Activated CD4-positive, alpha-beta memory T cell treated with anti-CD3 and anti-CD28 coated beads for 36 hours (primary cell): Measurements from ENCODE around the gene GOLGA7B. TPM values are rescaled to one million over a fixed set of nuclear protein-coding genes. Genes with fewer than 3 reads are reported as not detected.

Source experiments
- CTCF ChIA-PET: fragments of 350-600 bp; sonication (Branson Sonifier 250); formaldehyde crosslinking; loops from one replicate; lab custom pipeline; 2021; ENCODE audit warnings: antibody characterized with exemption, inconsistent platforms; lab: Charles Lee
- POLR2A ChIA-PET: fragments of 350-600 bp; sonication (Branson Sonifier 250); formaldehyde crosslinking; loops from one replicate; lab custom pipeline; 2021; ENCODE audit warnings: antibody characterized with exemption; lab: Charles Lee
- DNase-seq: peaks from one replicate; pipeline ENCODE4 v3.0.0-alpha.2; 2020
- H3K27ac Mint-ChIP-seq: one replicate; pipeline ENCODE4 v1.8.0; 2021; ENCODE audit warnings: mixed read lengths
- H3K27me3 Mint-ChIP-seq: one replicate; pipeline ENCODE4 v1.8.0; 2021; ENCODE audit warnings: mixed read lengths
- H3K36me3 Mint-ChIP-seq: one replicate; pipeline ENCODE4 v1.8.0; 2021; ENCODE audit warnings: mixed read lengths
- H3K4me1 Mint-ChIP-seq: one replicate; pipeline ENCODE4 v1.8.0; 2021; ENCODE audit warnings: low read depth, mixed read lengths
- H3K4me3 Mint-ChIP-seq: one replicate; pipeline ENCODE4 v1.8.0; 2021; ENCODE audit warnings: mild to moderate bottlenecking, mixed read lengths
- H3K9me3 Mint-ChIP-seq: one replicate; pipeline ENCODE4 v1.8.0; 2021; ENCODE audit warnings: mixed read lengths
- intact Hi-C: fragments of 100-400 bp; cut with micrococcal nuclease; formaldehyde crosslinking; loops from one replicate; pipeline ENCODE4 v1.15.1; 2023
- total RNA-seq, 2 experiments: library from RNA; stranded (reverse); gene quantifications; one replicate each; pipeline ENCODE4 v1.2.3, GENCODE V29; 2021

GOLGA7B gene
- total RNA-seq, 2 experiments from 2014 or later, result 0.86 to 0.87 TPM

- ChIA-PET CTCF (interaction anchor here (0.7 to 6.6 kb wide), 27 partner anchors 8 to 393 kb away, joined by 3 to 229 read pairs (median 4); no protein-coding TSS in a partner anchor), POLR2A (interaction anchor here (0.6 kb wide), 1 partner anchor 128 kb away, joined by 3 read pairs; no protein-coding TSS in a partner anchor)
- Mint-ChIP-seq H3K27me3 (peaks cover 6% of the 10 kb centered on the region), H3K36me3 (no peaks in the 10 kb centered on the region), H3K9me3 (no peaks in the 10 kb centered on the region), H3K4me1 (peaks cover 7% of the 10 kb centered on the region), H3K27ac (no peak overlapping the region), H3K4me3 (no peak overlapping the region)
- intact Hi-C loops, result no loop called here
- DNase-seq, result no peak
These were observed 65.9 kb downstream of the GOLGA7B start for GRCh38 chr10:97915346-97916131.

- intact Hi-C loops, result no loop called here
- H3K4me1 Mint-ChIP-seq, result peaks cover 7% of the 10 kb centered on the region
- H3K27me3 Mint-ChIP-seq, result peaks cover 6% of the 10 kb centered on the region
- no peak overlapping the region for H3K27ac Mint-ChIP-seq
- H3K4me3 Mint-ChIP-seq, result no peak overlapping the region
- ChIA-PET CTCF (interaction anchor here (5.4 to 6.6 kb wide), 2 partner anchors 112 to 127 kb away, joined by 28 to 229 read pairs; no protein-coding TSS in a partner anchor), POLR2A (no interaction called here)
- no peak for DNase-seq
- H3K36me3 Mint-ChIP-seq, result no peaks in the 10 kb centered on the region
- no peaks in the 10 kb centered on the region for H3K9me3 Mint-ChIP-seq
These were observed 66.9 kb downstream of the GOLGA7B start for GRCh38 chr10:97916586-97916985.

DNA sequence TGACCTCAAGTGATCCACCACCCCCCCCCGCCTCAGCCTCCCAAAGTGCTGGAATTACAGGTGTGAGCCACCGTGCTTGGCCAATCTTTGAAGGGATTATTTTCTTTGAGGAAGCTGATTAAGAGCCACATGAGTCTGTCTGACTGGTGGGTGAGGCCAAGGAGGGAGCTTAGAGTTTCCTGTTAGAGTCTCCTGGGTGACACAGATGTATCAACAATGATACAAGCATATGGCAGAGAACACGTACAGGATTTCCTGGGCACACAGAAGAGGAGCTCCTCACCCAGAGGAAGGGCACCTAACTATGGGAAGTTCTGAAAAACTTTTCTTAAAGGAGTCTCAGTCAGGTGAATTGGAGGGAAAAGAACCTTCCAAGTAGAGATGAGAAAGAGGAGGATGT is 69.4 kb downstream of the GOLGA7B start:
- peak; percentile 11 for DNase-seq
- no peak overlapping the region for H3K4me3 Mint-ChIP-seq
- ChIA-PET POLR2A (no interaction called here), CTCF (interaction anchor here (0.7 to 6.6 kb wide), 4 partner anchors 91 to 548 kb away, joined by 3 to 229 read pairs (median 16); no protein-coding TSS in a partner anchor)
- H3K9me3 Mint-ChIP-seq, result no peaks in the 10 kb centered on the region
- no peak overlapping the region for H3K27ac Mint-ChIP-seq
- H3K27me3 Mint-ChIP-seq, result peaks cover 5% of the 10 kb centered on the region
- intact Hi-C loops, result no loop called here
- no peaks in the 10 kb centered on the region for H3K36me3 Mint-ChIP-seq
- peaks cover 7% of the 10 kb centered on the region for H3K4me1 Mint-ChIP-seq

DNA sequence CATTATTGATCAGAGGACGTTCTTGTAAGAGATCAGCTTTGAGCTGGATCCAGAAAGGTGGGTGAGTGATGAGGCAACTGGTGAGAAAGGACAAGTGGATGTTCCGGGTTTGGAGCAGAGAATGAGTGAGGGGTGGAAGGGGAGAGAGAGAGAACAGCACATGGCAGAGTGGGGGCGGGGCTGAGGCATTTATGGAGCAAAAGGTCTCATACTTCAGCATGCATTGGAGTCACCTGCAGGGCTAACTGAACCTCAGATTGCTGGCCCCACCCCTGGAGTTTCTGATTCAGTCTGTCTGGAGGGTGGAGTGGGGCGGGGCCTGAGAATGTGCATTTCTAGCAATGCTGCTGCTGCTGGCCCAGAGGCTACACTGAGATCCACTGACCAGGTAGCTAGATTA is 71.2 kb downstream of the GOLGA7B start:
- intact Hi-C loops, result no loop called here
- CTCF ChIA-PET, result no interaction called here
- H3K9me3 Mint-ChIP-seq, result no peaks in the 10 kb centered on the region
- no peaks in the 10 kb centered on the region for H3K36me3 Mint-ChIP-seq
- no peak for DNase-seq
- H3K4me3 Mint-ChIP-seq, result no peak overlapping the region
- peaks cover 17% of the 10 kb centered on the region for H3K27me3 Mint-ChIP-seq
- POLR2A ChIA-PET, result no interaction called here
- no peak overlapping the region for H3K27ac Mint-ChIP-seq
- peaks cover 4% of the 10 kb centered on the region for H3K4me1 Mint-ChIP-seq

Other genes starting within 250 kb of the GOLGA7B start
- gene MORN4, start 216.3 kb upstream of the GOLGA7B start, total RNA-seq, result 1 to 10 TPM; 5.3 to 6.5 TPM
- gene PI4K2A, start 209.2 kb upstream of the GOLGA7B start, total RNA-seq, result 10 to 100 TPM; 13.1 to 13.2 TPM
- 1 to 10 TPM; 1.7 to 2.1 TPM for gene AVPI1, start 162.6 kb upstream of the GOLGA7B start, total RNA-seq
- 1 to 10 TPM; 2.9 to 4.0 TPM for gene MARVELD1, start 136.1 kb upstream of the GOLGA7B start, total RNA-seq
- 10 to 100 TPM; 20.9 to 22.8 TPM for gene ZFYVE27, start 112.7 kb upstream of the GOLGA7B start, total RNA-seq
- not detected for gene SFRP5, start 77.8 kb upstream of the GOLGA7B start, total RNA-seq
- gene CRTAC1, start 180.8 kb downstream of the GOLGA7B start, total RNA-seq, result not detected